ENCODE data around the gene KCNE5. TPM values are rescaled to one million over a fixed set of nuclear protein-coding genes. Genes with fewer than 3 reads are reported as not detected.

The KCNE5 gene
- total and polyA plus RNA-seq, 9 of the 15 experiments (the other 6 are each of a cell fraction or from before 2014, with no cell fraction given): 0.08 to 0.38 (median 0.21) TPM; not detected in 1

GRCh38 chrX:109654516-109655109, 29.6 kb upstream of the KCNE5 start:
- DNase-seq (ENCODE audit: extremely low read depth in 1 of 4, low spot score in 3 of 4) (no peak), ATAC-seq (no peak), FAIRE-seq (no peak)
- WGBS (ENCODE audit: insufficient coverage, low coverage, missing lambda C conversion rate): 70% methylated on average over 5 of the region's 5 CpGs
- Histone ChIP-seq H4K20me1 (replicated peaks; ENCODE audit: control insufficient read depth, insufficient read depth, low read length) (no peaks in the 10 kb centered on the region), H3K4me2 (ENCODE audit: insufficient read depth, low read length) (no peak overlapping the region), H3K36me3 (ENCODE audit: control insufficient read depth, insufficient read depth, low read length) (peaks cover 18% of the 10 kb centered on the region; the same call in 2 of the 3 replicates), H3K9me1 (ENCODE audit: control insufficient read depth, insufficient read depth, low read length) (no peaks in the 10 kb centered on the region), H3K9me3 (replicated peaks; ENCODE audit: control insufficient read depth, insufficient read depth, low read depth, low read length) (no peaks in the 10 kb centered on the region), H2AFZ (ENCODE audit: low read depth, low read length) (no peak overlapping the region), H3K79me2 (ENCODE audit: control insufficient read depth, insufficient read depth, low read length) (no peaks in the 10 kb centered on the region), H3K9ac (ENCODE audit: insufficient read depth in 1 of 2, low read depth in 2 of 2, low read length in 2 of 2) (no peak overlapping the region), H3K4me1 (replicated peaks in 1 of 2; ENCODE audit: control insufficient read depth in 2 of 2, insufficient read depth in 2 of 2, low read length in 2 of 2) (no peaks in the 10 kb centered on the region), H3K27me3 (ENCODE audit: control insufficient read depth in 2 of 2, insufficient read depth in 2 of 2, low read length in 2 of 2) (no peaks in the 10 kb centered on the region), H3K27ac (ENCODE audit: extremely low read depth, low read depth, low read length) (no peak overlapping the region), H3K4me3 (no peak overlapping the region)
- POLR2A ChIA-PET: no interaction called here
- BruUV-seq (replicated peaks): no TSS peak
- CTCF ChIA-PET (ENCODE audit: low intra/inter-chr PET ratio): no interaction called here
- in situ Hi-C loops (cut with MboI): no loop called here
- intact Hi-C loops (cut with micrococcal nuclease): no loop called here
- TF ChIP-seq HMG20A (CRISPR knock-in tag; conservative IDR thresholded peaks at IDR 0.05): no peak
- TF ChIP-seq STAT5B (CRISPR knock-in tag; IDR thresholded peaks at IDR 0.05): no peak
- no peak for TF ChIP-seq GTF2F1 (IDR thresholded peaks at IDR 0.05; ENCODE audit: low read depth, low read length)
- TF ChIP-seq ID3 (CRISPR knock-in tag; IDR thresholded peaks at IDR 0.05): no peak
- no peak for TF ChIP-seq ID3 (tag; IDR thresholded peaks at IDR 0.05)
- TF ChIP-seq MLLT1 (IDR thresholded peaks at IDR 0.05): no peak
- no peak for TF ChIP-seq ZNF511 (CRISPR knock-in tag; IDR thresholded peaks at IDR 0.05)
- no peak for TF ChIP-seq U2AF1 (optimal IDR thresholded peaks at IDR 0.05; ENCODE audit: low read depth, low read length)
- TF ChIP-seq ARID2 (IDR thresholded peaks at IDR 0.05): no peak
- TF ChIP-seq ILF3 (IDR thresholded peaks at IDR 0.05; ENCODE audit: borderline replicate concordance): no peak
- TF ChIP-seq ARID4B (CRISPR knock-in tag; IDR thresholded peaks at IDR 0.05): no peak
- TF ChIP-seq USF2 (CRISPR knock-in tag; IDR thresholded peaks at IDR 0.05): no peak
- no peak for TF ChIP-seq CBX2 (IDR thresholded peaks at IDR 0.05; ENCODE audit: insufficient read depth, low read length, poor library complexity, severe bottlenecking)
- no peak for TF ChIP-seq RBM25 (IDR thresholded peaks at IDR 0.05; ENCODE audit: low read depth, low read length, severe bottlenecking)
- no peak for TF ChIP-seq CBFA2T2 (conservative IDR thresholded peaks at IDR 0.05)

Data from K562 (cell line).